Aorta (tissue), 5 donors: ENCODE data around the gene RNF11. TPM values are rescaled to one million over a fixed set of nuclear protein-coding genes. Genes with fewer than 3 reads are reported as not detected.
A peak's percentile ranks its signal among the peaks of the same experiment; 100 is the strongest.

Experiments
- ATAC-seq: fragments of 200-7000 bp; cut with Tn5 transposase; one replicate; pipeline ENCODE4 v1.9.1; 2022; ENCODE audit warnings: moderate library complexity; ENCODE audit not compliant: low FRiP score
- DNase-seq, 2 donors: peaks; one replicate each; pipeline ENCODE4 v3.0.0-alpha.2; 2020
- H3K27ac ChIP-seq, 2 donors: one replicate each; pipeline ENCODE4 v1.5.1; 2013; ENCODE audit warnings: low read length in 2 of 2, mild to moderate bottlenecking in 2 of 2, moderate library complexity in 2 of 2, control low read depth in 1 of 2, inconsistent platforms in 1 of 2, low read depth in 1 of 2
- H3K27me3 ChIP-seq, 2 donors: one replicate each; pipeline ENCODE4 v1.6.1; 2013; ENCODE audit warnings: control low read depth in 1 of 2, low read length in 1 of 2, mild to moderate bottlenecking in 1 of 2, moderate library complexity in 1 of 2; ENCODE audit not compliant: insufficient read depth in 2 of 2, control insufficient read depth in 1 of 2
- H3K36me3 ChIP-seq, 2 donors: one replicate each; pipeline ENCODE4 v1.6.1; 2013; ENCODE audit warnings: control low read depth in 1 of 2, low read length in 1 of 2, mild to moderate bottlenecking in 1 of 2; ENCODE audit not compliant: insufficient read depth in 2 of 2, control insufficient read depth in 1 of 2
- H3K4me1 ChIP-seq, 2 donors: one replicate each; pipeline ENCODE4 v1.6.1; 2013; ENCODE audit warnings: low read length in 2 of 2, control low read depth in 1 of 2, mild to moderate bottlenecking in 1 of 2, moderate library complexity in 1 of 2; ENCODE audit not compliant: insufficient read depth in 2 of 2, control insufficient read depth in 1 of 2
- H3K4me3 ChIP-seq, 2 donors: one replicate each; pipeline ENCODE4 v1.5.1; 2013; ENCODE audit warnings: low read length in 2 of 2, control low read depth in 1 of 2, mild to moderate bottlenecking in 1 of 2
- H3K9me3 ChIP-seq: one replicate; pipeline ENCODE4 v1.6.1; 2013; ENCODE audit warnings: mild to moderate bottlenecking, low read length; ENCODE audit not compliant: control insufficient read depth
- WGBS, 2 donors: extraction: QIAGEN DNeasy Blood & Tissue Kit; methylation state at CpG; one replicate each; pipeline ENCODE4 v1.1.7; 2013; 5-methylcytosine and 5-hydroxymethylcytosine counted together
- intact Hi-C, 2 donors: fragments of 100-400 bp; cut with DNase I; formaldehyde crosslinking; loops; one replicate each; pipeline versions ENCODE4 v1.14.2 to v1.15.0; 2022
- polyA plus RNA-seq, 2 donors: library from polyadenylated mRNA; stranded (reverse); fragments of 200-250 nt; gene quantifications; one replicate each; pipeline ENCODE4 v1.2.3, GENCODE V29; 2013
- total RNA-seq, 2 donors: library from RNA; stranded (reverse); fragmentation: NEBNext Ultra II Directional; extraction: Animal tissue kit (Norgen Biotek cat#: 25700); gene quantifications; one replicate each; pipeline ENCODE4 v1.2.1, GENCODE V29; 2021
- donor health status: healthy with polysubstance abuse.
- donor health status: Bipolar disorder and iron deficiency.
- donor health status: DM: no; HTN: no; CAD: no.
- donor health status: DM: no; HTN: no; CAD: no.
- donor health status: DM: yes; HTN: yes; CAD: no.

The RNF11 gene
- total and polyA plus RNA-seq, 4 donors = 110 to 168 (median 134) TPM

GRCh38 chr1:51313268-51313852 lies 77.3 kb downstream of the RNF11 start:
- intact Hi-C loops = no loop called here
- Histone ChIP-seq H3K27ac (no peak overlapping the region), H3K9me3 (no peaks in the 10 kb centered on the region), H3K4me1 (no peaks in the 10 kb centered on the region), H3K4me3 (no peak overlapping the region), H3K27me3 (no peaks in the 10 kb centered on the region), H3K36me3 (no peaks in the 10 kb centered on the region)
- 94 to 97% methylated on average over 5 of the region's 5 CpGs for WGBS, 2 donors
- ATAC-seq (no peak), DNase-seq (no peak)

DNA sequence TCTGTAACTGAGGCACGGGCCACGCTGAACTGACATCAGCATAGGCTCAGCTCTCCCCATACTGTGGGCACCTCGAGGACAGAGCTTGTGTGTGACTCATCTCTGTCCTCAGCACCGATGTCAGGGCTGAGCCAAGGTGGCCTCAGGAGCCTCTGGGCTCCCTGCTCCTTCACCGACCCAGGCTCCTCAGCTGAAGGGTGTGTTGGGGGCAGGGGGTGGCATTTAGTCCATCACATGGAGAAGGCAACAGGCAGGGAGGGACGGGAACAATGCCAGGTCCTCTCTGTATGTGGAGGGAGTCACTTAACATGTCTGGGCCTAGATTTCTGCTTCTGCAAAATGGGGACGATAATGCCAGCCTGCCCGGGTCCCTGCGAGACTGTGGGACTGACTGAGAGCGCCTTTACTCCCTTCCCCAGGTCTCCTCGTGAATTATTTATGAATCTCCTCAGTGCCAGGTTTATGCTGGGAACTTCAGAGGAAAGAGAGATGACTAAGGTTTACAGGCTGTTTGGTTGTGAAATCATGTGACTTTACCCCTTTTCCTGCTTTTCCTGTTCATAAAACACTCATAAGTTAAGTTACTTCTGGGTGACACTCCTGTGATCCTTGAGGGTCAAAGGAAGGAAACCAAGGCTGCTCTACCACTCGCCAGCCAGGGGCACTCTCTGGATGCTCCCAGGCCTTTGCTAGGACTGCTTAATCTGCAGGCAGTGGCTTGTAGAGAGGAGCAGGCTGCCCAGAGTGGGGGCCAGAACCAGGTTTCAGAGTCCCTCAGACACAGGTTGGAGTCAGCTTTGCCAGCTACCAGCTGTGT lies 78.1 kb downstream of the RNF11 start:
- DNase-seq = peak in 1 of 2 donors; percentile 51
- Histone ChIP-seq H3K4me1 (no peaks in the 10 kb centered on the region), H3K27me3 (no peaks in the 10 kb centered on the region), H3K9me3 (no peaks in the 10 kb centered on the region), H3K36me3 (no peaks in the 10 kb centered on the region), H3K4me3 (no peak overlapping the region), H3K27ac (no peak overlapping the region)
- WGBS, 2 donors = 63 to 64% methylated on average over 12 of the region's 12 CpGs
- intact Hi-C loops = no loop called here
- peak; percentile 21 for ATAC-seq

- H3K4me3 ChIP-seq = no peak overlapping the region
- H3K27me3 ChIP-seq = no peaks in the 10 kb centered on the region
- H3K36me3 ChIP-seq = no peaks in the 10 kb centered on the region
- no peak for DNase-seq
- intact Hi-C loops = no loop called here
- 84 to 85% methylated on average over 3 of the region's 3 CpGs for WGBS, 2 donors
- H3K27ac ChIP-seq = no peak overlapping the region
- no peaks in the 10 kb centered on the region for H3K9me3 ChIP-seq
- ATAC-seq = no peak
- H3K4me1 ChIP-seq = no peaks in the 10 kb centered on the region
Observed at GRCh38 chr1:51314974-51315373, 78.9 kb downstream of the RNF11 start.

- Histone ChIP-seq H3K27ac (no peak overlapping the region), H3K4me3 (no peak overlapping the region), H3K4me1 (no peaks in the 10 kb centered on the region), H3K27me3 (no peaks in the 10 kb centered on the region), H3K9me3 (no peaks in the 10 kb centered on the region), H3K36me3 (no peaks in the 10 kb centered on the region)
- WGBS, 2 donors = 92 to 93% methylated on average over 9 of the region's 9 CpGs
- ATAC-seq (no peak), DNase-seq (peak in 1 of 2 donors; percentile 43)
- intact Hi-C loops = no loop called here
Observed at GRCh38 chr1:51316113-51316845, 80.2 kb downstream of the RNF11 start.

GRCh38 chr1:51316846-51317120 lies 80.7 kb downstream of the RNF11 start:
- Histone ChIP-seq H3K9me3 (no peaks in the 10 kb centered on the region), H3K27me3 (no peaks in the 10 kb centered on the region), H3K4me3 (no peak overlapping the region), H3K4me1 (no peaks in the 10 kb centered on the region), H3K27ac (no peak overlapping the region), H3K36me3 (no peaks in the 10 kb centered on the region)
- 94 to 95% methylated on average over 4 of the region's 4 CpGs for WGBS, 2 donors
- intact Hi-C loops = no loop called here
- ATAC-seq = no peak
- no peak for DNase-seq

DNA sequence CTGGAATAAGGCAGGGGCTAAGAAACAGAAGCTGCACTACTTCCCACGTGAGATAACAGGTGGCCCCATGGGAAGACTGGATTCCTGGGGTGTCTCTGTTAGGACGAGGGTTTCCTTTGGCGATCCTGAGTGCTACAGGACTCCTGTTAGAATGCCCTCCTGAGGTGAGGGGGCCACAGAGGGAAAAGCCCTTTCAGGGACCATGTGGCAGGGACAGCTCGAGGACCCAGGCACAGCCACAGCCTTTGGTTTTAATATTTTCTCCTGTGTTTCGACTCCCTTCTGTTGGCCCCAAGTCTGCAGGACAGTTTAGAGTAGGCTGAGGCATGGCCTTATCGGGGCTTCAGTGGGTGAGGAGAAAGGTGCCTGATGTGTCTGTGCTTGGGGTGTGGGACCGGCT lies 81.7 kb downstream of the RNF11 start:
- H3K9me3 ChIP-seq = no peaks in the 10 kb centered on the region
- 91% methylated on average over 7 of the region's 7 CpGs for WGBS, 2 donors
- H3K4me1 ChIP-seq = no peaks in the 10 kb centered on the region
- DNase-seq (no peak), ATAC-seq (no peak)
- no peaks in the 10 kb centered on the region for H3K36me3 ChIP-seq
- no peak overlapping the region for H3K4me3 ChIP-seq
- intact Hi-C loops = no loop called here
- no peak overlapping the region for H3K27ac ChIP-seq
- no peaks in the 10 kb centered on the region for H3K27me3 ChIP-seq

DNA sequence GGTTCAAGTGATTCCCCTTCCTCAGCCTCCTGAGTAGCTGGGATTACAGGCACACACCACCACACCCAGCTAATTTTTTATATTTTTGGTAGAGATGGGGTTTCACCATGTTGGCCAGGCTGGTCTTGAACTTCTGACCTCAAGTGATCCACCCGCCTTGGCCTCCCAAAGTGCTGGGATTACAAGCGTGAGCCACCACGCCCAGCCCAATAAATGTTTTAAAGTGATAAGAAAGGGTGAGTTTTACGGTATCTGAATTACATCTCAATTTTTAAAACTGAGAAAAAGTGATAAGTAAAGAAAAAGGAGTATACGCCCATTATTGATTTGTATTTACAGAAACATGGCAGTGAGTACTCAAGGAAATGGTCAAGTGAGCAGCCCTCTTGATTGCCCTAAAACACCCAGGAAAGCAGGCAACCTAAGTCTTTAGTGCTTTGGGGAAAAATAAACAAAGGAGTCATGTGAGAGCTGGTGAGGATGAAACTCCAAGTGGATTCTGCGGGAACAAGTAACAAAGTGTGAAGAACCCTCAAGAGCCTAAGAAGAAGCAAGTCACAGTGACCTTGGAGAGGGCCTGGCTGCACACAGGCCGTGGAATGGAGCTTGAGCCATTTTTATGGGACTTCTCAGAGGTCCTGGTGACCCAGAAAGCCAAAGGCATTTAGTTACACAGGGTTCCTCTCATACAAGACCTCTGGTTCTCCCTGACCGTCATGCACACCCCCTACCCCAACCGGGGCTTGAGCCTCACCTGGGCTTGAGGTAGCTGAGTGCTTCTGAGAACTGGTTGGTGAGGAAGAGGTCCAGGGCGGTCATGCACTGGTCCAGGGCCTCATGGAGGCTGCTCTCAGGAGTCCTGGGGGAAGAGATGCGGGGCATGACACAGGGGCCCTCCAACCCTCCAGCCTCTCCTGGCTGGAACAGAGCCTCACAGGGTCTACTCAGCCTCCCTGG lies 85.2 kb downstream of the RNF11 start:
- Histone ChIP-seq H3K4me3 (no peak overlapping the region), H3K27me3 (no peaks in the 10 kb centered on the region), H3K27ac (no peak overlapping the region), H3K9me3 (no peaks in the 10 kb centered on the region), H3K4me1 (no peaks in the 10 kb centered on the region), H3K36me3 (no peaks in the 10 kb centered on the region)
- 94 to 97% methylated on average over 11 of the region's 11 CpGs for WGBS, 2 donors
- DNase-seq (no peak), ATAC-seq (no peak)
- intact Hi-C loops = no loop called here

GRCh38 chr1:51321924-51322280 lies 85.8 kb downstream of the RNF11 start:
- DNase-seq (no peak), ATAC-seq (no peak)
- Histone ChIP-seq H3K27me3 (no peaks in the 10 kb centered on the region), H3K4me1 (no peaks in the 10 kb centered on the region), H3K4me3 (no peak overlapping the region), H3K27ac (no peak overlapping the region), H3K9me3 (no peaks in the 10 kb centered on the region), H3K36me3 (no peaks in the 10 kb centered on the region)
- 95 to 100% methylated on average over 2 of the region's 2 CpGs for WGBS, 2 donors
- intact Hi-C loops = no loop called here
